BE2C (cell line): ENCODE results near the gene TARS1.

Experiments used
- DNase-seq: peaks from one replicate; pipeline ENCODE4 v3.0.0-alpha.2; 2020
- H3K27me3 ChIP-seq: fragments of 250-450 bp; sonication (Bioruptor Pico); 2 replicates; pipeline ENCODE4 v1.5.1; 2020; ENCODE audit warnings: mild to moderate bottlenecking
- H3K36me3 ChIP-seq: fragments of 250-450 bp; sonication (Bioruptor Pico); 2 replicates; pipeline ENCODE4 v1.5.1; 2020; ENCODE audit warnings: mild to moderate bottlenecking
- H3K4me1 ChIP-seq: fragments of 250-450 bp; sonication (Bioruptor Pico); 2 replicates; pipeline ENCODE4 v1.5.1; 2020
- H3K4me3 ChIP-seq: 2 replicates; pipeline ENCODE4 v1.5.1; 2011; ENCODE audit warnings: low read depth, low read length
- H3K9me3 ChIP-seq: fragments of 250-450 bp; sonication (Bioruptor Pico); 2 replicates; pipeline ENCODE4 v1.5.1; 2020
- CTCF ChIP-seq: IDR thresholded peaks from 2 replicates; pipeline ENCODE4 v1.5.1; 2012; ENCODE audit warnings: mild to moderate bottlenecking, low read depth, low read length

Gene TARS1

GRCh38 chr5:33409435-33410170 lies 31.2 kb upstream of the TARS1 start:
- no peak for DNase-seq
- no peaks in the 10 kb centered on the region for H3K36me3 ChIP-seq
- TF ChIP-seq CTCF = no peak
- H3K4me1 ChIP-seq = no peaks in the 10 kb centered on the region
- no peaks in the 10 kb centered on the region for H3K27me3 ChIP-seq
- H3K9me3 ChIP-seq = no peaks in the 10 kb centered on the region
- no peak overlapping the region for H3K4me3 ChIP-seq

- Histone ChIP-seq H3K36me3 (no peaks in the 10 kb centered on the region), H3K4me1 (no peaks in the 10 kb centered on the region), H3K4me3 (no peak overlapping the region), H3K27me3 (no peaks in the 10 kb centered on the region), H3K9me3 (no peaks in the 10 kb centered on the region)
- TF ChIP-seq CTCF = no peak
- DNase-seq = no peak
Measured at GRCh38 chr5:33410221-33410620, 30.5 kb upstream of the TARS1 start.

GRCh38 chr5:33411498-33411897 lies 29.3 kb upstream of the TARS1 start:
- H3K27me3 ChIP-seq = no peaks in the 10 kb centered on the region
- H3K4me1 ChIP-seq = no peaks in the 10 kb centered on the region
- no peaks in the 10 kb centered on the region for H3K36me3 ChIP-seq
- no peak for TF ChIP-seq CTCF
- H3K4me3 ChIP-seq = no peak overlapping the region
- no peaks in the 10 kb centered on the region for H3K9me3 ChIP-seq
- no peak for DNase-seq

- no peaks in the 10 kb centered on the region; the same call in 1 of the 2 replicates for H3K27me3 ChIP-seq
- H3K4me1 ChIP-seq = no peaks in the 10 kb centered on the region
- no peak for DNase-seq
- no peaks in the 10 kb centered on the region for H3K9me3 ChIP-seq
- TF ChIP-seq CTCF = no peak
- no peak overlapping the region for H3K4me3 ChIP-seq
- H3K36me3 ChIP-seq = no peaks in the 10 kb centered on the region
Measured at GRCh38 chr5:33415811-33416354, 24.9 kb upstream of the TARS1 start.

- Histone ChIP-seq H3K36me3 (no peaks in the 10 kb centered on the region), H3K27me3 (no peaks in the 10 kb centered on the region; the same call in 1 of the 2 replicates), H3K9me3 (no peaks in the 10 kb centered on the region), H3K4me3 (no peak overlapping the region), H3K4me1 (no peaks in the 10 kb centered on the region)
- DNase-seq = no peak
- TF ChIP-seq CTCF = no peak
Measured at GRCh38 chr5:33417632-33418031, 23.1 kb upstream of the TARS1 start.

GRCh38 chr5:33420946-33421345 lies 19.8 kb upstream of the TARS1 start:
- H3K36me3 ChIP-seq = no peaks in the 10 kb centered on the region
- DNase-seq = no peak
- H3K9me3 ChIP-seq = no peaks in the 10 kb centered on the region
- no peak overlapping the region for H3K4me3 ChIP-seq
- H3K4me1 ChIP-seq = no peaks in the 10 kb centered on the region
- H3K27me3 ChIP-seq = no peaks in the 10 kb centered on the region; the same call in 1 of the 2 replicates
- no peak for TF ChIP-seq CTCF
